GM12873 (cell line): ENCODE measurements around the gene DLX4.

Experiments used
- CTCF ChIP-seq: IDR thresholded peaks from 2 replicates; pipeline ENCODE4 v1.5.1; 2012; ENCODE audit warnings: low read depth, mild to moderate bottlenecking, moderate library complexity, low read length, control low read depth; ENCODE audit not compliant: insufficient read depth; ENCODE audit errors: missing control alignments

The DLX4 gene

DNA sequence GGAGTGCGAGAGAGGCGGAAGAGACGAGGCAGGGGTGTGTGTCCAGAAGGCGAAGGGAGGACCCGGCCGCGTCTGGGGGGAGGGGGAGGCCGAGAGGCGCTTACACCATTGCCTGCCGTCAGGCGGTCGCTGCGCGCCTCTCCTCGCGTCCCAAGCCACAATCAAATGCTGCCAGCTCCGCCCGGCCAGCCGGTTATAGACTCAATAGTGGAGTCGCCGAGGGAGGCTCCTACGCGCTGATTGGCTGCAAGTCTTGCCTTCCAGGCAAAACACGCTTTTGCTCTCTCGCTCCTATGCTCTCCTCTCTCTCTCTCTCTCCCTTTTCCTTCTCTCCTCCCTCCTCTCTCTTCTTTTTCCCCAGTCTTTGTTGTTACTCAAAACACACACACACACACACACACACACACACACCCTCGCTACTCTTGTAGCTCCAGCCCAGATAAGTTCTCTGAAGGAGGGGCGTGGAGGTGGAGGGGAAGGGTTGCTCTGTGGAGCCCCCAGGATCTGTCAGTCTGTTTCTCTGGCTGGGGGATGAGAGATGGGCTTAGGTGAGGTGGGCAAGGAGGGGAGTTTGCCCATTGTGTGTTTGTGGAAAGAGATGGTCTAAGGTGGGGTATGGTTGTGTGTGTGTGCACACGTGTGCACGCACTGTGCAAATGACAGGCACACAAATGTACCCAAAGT, 26.2 kb downstream of the DLX4 start, which contains the start of gene DLX3:
DLX3 (minus strand) TSS at position 170 of the 684 bp plus-strand sequence. CDS start 226 bp downstream, outside the sequence.
- no peak for TF ChIP-seq CTCF

- no peak for TF ChIP-seq CTCF
These were observed 27.1 kb downstream of the DLX4 start for GRCh38 chr17:49996121-49996494.

DNA sequence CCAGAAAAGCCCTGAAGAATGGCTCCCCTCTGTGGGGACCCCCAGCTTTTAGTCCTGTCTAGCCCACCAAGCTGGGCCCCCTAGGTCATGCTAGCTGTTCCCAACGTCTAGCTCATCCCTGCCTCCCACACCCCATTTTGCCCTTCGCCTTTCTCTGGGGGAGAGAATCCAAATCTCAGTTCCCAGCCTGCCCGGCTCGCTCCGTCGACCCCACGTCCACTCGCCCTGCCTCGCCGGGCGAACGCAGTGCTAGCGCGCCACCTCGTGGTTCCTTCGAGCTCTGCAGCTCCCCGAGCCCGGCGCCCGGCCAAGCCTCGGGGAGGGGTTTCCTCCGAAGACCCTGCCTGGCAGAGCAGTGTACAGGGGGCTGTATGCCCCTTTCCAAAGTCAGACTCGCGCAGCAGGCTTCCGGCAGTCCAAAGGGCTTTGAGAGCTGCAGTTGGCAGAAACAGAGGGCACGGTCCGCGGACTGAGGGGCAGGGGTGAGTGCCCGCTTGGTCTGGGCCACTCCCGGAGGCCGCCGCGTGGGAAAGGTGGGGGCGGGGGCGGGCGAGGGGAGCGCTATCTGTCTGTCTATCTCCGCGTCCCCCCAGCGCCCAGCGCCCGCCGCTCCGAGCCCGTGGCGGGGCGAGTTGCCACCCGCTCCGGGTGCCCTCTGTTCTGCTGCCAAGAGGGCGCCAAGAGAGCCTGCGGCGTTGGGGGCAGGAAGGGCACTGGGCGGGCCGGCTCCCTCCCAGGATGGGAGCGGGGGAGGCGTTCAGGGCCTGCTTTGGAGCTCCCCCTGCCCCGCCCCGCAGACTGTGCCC, 27.7 kb downstream of the DLX4 start:
- TF ChIP-seq CTCF, result peak; percentile 96

DNA sequence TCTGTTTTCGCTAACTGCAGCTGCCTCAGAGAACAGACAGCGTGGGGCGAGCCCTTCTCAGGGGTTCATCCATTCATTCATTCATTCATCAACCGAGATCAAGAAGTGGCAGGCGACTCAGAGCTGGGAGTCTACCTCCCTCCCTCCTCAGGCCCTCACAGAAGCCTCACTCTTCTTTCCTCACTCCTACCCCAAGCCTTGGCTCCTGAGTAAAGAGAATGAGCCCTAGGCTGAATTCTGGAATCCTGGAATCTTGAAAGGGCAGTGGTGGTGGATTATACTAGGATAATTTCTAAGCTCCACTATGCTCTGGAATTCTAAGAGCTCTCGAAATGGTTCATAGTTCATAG, 28.3 kb downstream of the DLX4 start:
- no peak for TF ChIP-seq CTCF

DNA sequence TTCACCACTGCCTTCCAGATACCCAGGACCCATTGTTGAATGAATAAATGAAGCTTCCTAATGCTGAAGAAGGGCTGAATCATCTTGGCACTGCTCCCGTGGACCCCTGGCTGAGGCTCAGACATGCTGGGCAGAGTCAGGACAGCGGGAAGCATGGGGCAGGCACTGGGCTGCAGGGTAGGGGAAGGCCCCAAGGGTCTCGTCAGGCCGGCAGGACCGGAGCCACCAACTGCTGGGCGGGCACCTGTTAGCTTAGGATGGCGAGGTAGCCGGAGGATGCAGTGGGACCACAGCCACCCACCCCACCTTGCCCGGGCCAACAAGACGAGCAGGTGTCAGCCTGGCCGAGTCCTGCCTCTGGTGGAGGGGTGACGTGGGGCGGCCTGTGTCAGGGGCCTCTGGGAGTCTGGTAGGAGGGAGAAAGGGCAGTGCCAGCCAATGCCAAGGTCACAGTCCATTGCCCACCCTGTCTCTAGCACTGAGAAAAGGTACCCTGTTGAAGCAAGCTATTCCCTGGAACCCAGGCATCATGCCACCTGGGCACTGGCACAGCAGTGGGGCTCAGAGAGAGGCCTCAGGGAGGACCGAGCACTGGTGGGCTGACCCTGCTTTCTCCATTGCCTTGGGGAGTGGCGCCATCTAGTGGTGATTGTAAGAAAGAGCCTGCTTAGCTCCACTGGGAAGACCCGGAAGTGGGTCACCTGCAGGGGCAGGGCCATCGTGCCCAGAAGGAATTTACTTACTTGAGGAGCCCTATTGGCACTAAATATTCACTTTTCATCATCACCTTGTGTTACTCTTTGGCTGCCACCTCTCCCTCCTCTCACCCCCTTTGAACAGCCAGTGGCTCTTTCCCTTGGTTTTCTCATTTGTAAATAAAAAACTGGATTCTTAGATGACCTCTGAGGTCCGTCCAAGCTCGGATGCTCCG, 29.0 kb downstream of the DLX4 start:
- TF ChIP-seq CTCF, result peak; percentile 94

DNA sequence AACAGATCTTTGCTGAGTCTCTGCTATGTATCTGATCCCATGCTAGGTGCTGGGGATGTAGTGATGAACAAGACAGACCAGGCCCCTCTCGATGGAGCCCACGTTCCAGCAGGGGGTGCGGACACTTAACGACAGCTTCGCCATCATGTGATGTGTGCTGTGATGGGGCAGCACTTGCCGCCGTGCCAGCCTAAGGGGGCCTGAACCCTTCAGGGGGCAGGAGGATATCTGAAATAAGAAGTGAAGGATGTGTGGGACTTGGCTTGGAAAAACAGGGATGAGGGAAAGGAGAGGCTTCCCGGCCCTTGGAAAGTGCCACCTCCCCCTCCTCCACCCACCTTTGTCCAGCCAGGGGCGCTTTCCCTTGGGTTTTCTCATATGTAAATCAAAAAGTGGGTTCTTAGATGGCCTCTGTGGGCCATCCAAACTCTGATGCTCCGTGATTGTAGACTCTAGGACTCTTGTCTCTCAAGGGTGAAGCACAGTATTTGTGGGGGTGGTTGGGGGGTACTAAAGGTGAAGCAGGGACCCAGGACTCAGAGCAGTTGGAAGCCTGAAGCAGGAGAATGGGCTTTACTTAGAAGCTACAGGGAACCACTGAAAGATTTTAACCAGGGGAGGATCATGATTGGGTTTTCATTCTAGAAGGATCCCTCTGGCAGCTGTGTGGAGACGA, 30.0 kb downstream of the DLX4 start:
- no peak for TF ChIP-seq CTCF
